ENCODE results near the gene RIMKLB. TPM values are rescaled to one million over a fixed set of nuclear protein-coding genes. Genes with fewer than 3 reads are reported as not detected.

RIMKLB gene, protein sequence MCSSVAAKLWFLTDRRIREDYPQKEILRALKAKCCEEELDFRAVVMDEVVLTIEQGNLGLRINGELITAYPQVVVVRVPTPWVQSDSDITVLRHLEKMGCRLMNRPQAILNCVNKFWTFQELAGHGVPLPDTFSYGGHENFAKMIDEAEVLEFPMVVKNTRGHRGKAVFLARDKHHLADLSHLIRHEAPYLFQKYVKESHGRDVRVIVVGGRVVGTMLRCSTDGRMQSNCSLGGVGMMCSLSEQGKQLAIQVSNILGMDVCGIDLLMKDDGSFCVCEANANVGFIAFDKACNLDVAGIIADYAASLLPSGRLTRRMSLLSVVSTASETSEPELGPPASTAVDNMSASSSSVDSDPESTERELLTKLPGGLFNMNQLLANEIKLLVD
- total RNA-seq = 100 to 1,000 TPM in 1 of 7 donors, 10 to 100 TPM in 6; 32.3 to 118 (median 42.6) TPM
- polyA plus RNA-seq = 10 to 100 TPM; 36.0 to 50.9 TPM
- long read RNA-seq, donor 1, full-length matches to known transcripts = 16 of 58 reads
- long read RNA-seq, donor 1, partial matches to known transcripts = 2 of 58 reads
- long read RNA-seq, donor 1, other reads (novel, unspliced or antisense) = 40 of 58 reads
- long read RNA-seq, donor 2, transcript RIMKLB-205 (6 exons, 2,236 nt) = minor isoform, 12 of 60 reads
- long read RNA-seq, donor 2, transcript RIMKLB-203 (2 exons, 1,893 nt) = major isoform, 25 of 60 reads
- long read RNA-seq, donor 2, partial matches to known transcripts = 12 of 60 reads
- long read RNA-seq, donor 2, other reads (novel, unspliced or antisense) = 5 of 60 reads
- long read RNA-seq, donor 3, transcript RIMKLB-205 (6 exons, 2,236 nt) = major isoform, 16 of 32 reads
- long read RNA-seq, donor 3, partial matches to known transcripts = 5 of 32 reads
- long read RNA-seq, donor 3, other reads (novel, unspliced or antisense) = 11 of 32 reads

DNA sequence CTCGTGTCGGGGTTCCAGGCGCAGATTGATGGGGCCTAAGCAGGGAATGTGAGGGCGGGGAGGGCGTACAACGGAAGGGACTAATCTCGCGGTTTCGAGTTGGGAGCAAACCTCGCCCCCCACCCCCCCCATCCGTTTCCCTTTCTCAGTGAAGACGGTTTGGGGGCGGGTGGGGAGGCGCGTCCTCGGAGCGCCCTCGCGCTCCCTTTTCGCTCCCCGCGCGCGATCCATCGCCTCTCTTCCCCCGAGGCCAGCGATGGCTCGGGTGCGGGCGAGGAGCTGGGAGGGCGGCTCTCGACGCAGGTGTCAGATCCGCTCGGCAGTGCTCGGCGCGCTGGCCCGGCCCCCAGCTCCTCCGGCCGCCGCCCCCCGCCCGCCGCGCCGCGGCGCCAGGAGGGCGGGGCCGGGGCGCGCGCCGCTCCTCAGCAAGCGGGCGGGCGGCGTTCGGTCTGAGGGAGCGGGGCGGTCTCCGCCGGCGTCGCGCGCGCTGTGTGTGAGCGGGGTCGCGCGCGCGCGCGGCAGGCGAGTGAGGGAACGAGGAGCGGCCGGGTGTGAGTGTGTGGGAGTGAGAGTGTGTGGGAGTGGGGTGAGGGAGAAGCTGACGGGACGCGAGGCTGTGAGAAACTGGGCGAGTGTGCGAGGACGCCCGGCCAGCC, at the start of gene RIMKLB:
RIMKLB (plus strand) TSS at position 516 of the 656 bp plus-strand sequence. CDS start 15,876 bp downstream, outside the sequence.
- no peaks in the 10 kb centered on the region for H3K27me3 ChIP-seq
- peak; percentile 89 to 94 (median 91) for DNase-seq
- no peaks in the 10 kb centered on the region for H3K36me3 ChIP-seq
- intact Hi-C loops (cut with DNase I) = loop anchor here in 1 of 4 donors (10.0 kb wide), 1 partner anchor 1517 kb away; the partner anchor contains the start of gene GABARAPL1
- peaks cover 3% of the 10 kb centered on the region for H3K4me1 ChIP-seq (ENCODE audit: insufficient read depth)
- peak within 1 kb of the TSS; percentile 81 for H3K4me3 ChIP-seq
- WGBS, 3 donors = 0 to 1% (median 0%) methylated on average over 80 to 88 of the region's 88 CpGs
- no peaks in the 10 kb centered on the region for H3K9me3 ChIP-seq
- TF ChIP-seq EP300 (IDR thresholded peaks at IDR 0.05) = no peak
- TF ChIP-seq POLR2A (IDR thresholded peaks at IDR 0.05) = peak; percentile 82
- TF ChIP-seq, protein P1, sequence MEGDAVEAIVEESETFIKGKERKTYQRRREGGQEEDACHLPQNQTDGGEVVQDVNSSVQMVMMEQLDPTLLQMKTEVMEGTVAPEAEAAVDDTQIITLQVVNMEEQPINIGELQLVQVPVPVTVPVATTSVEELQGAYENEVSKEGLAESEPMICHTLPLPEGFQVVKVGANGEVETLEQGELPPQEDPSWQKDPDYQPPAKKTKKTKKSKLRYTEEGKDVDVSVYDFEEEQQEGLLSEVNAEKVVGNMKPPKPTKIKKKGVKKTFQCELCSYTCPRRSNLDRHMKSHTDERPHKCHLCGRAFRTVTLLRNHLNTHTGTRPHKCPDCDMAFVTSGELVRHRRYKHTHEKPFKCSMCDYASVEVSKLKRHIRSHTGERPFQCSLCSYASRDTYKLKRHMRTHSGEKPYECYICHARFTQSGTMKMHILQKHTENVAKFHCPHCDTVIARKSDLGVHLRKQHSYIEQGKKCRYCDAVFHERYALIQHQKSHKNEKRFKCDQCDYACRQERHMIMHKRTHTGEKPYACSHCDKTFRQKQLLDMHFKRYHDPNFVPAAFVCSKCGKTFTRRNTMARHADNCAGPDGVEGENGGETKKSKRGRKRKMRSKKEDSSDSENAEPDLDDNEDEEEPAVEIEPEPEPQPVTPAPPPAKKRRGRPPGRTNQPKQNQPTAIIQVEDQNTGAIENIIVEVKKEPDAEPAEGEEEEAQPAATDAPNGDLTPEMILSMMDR (IDR thresholded peaks at IDR 0.05) = no peak
- peak within 1 kb of the TSS; percentile 94 to 96 for H3K27ac ChIP-seq

- H3K9me3 ChIP-seq = no peaks in the 10 kb centered on the region
- WGBS, 3 donors = 87 to 89% (median 88%) methylated on average over 8 of the region's 8 CpGs
- DNase-seq = no peak
- H3K36me3 ChIP-seq = no peaks in the 10 kb centered on the region
- no peak overlapping the region for H3K27ac ChIP-seq
- intact Hi-C loops (cut with DNase I) = no loop called here
- TF ChIP-seq, protein P1 (IDR thresholded peaks at IDR 0.05) = no peak
- TF ChIP-seq EP300 (IDR thresholded peaks at IDR 0.05) (no peak), POLR2A (IDR thresholded peaks at IDR 0.05) (no peak)
- H3K4me1 ChIP-seq (ENCODE audit: insufficient read depth) = no peaks in the 10 kb centered on the region
- no peaks in the 10 kb centered on the region for H3K27me3 ChIP-seq
- no peak overlapping the region for H3K4me3 ChIP-seq
Measured at GRCh38 chr12:8648576-8649205, 49.1 kb upstream of the RIMKLB start.

GRCh38 chr12:8655421-8655820, 42.4 kb upstream of the RIMKLB start:
- no peak for DNase-seq
- intact Hi-C loops (cut with DNase I) = loop anchor here in 1 of 4 donors (10.0 kb wide), 1 partner anchor 389 kb away; no protein-coding TSS in a partner anchor
- Histone ChIP-seq H3K36me3 (no peaks in the 10 kb centered on the region), H3K4me3 (no peak overlapping the region), H3K4me1 (ENCODE audit: insufficient read depth) (no peaks in the 10 kb centered on the region), H3K9me3 (no peaks in the 10 kb centered on the region), H3K27me3 (no peaks in the 10 kb centered on the region), H3K27ac (no peak overlapping the region)
- TF ChIP-seq EP300 (IDR thresholded peaks at IDR 0.05) = no peak
- TF ChIP-seq, protein P1 (IDR thresholded peaks at IDR 0.05) = no peak
- no peak for TF ChIP-seq POLR2A (IDR thresholded peaks at IDR 0.05)
- WGBS, 3 donors = 65 to 78% (median 69%) methylated on average over 6 of the region's 6 CpGs
